HCT116 (cell line): ENCODE data around the gene S100Z. TPM values are rescaled to one million over a fixed set of nuclear protein-coding genes. Genes with fewer than 3 reads are reported as not detected.

Experiments used
- ATAC-seq: fragments of 200-7000 bp; cut with Tn5 transposase; 2 replicates; pipeline ENCODE4 v1.9.1; 2020; ENCODE audit warnings: mild to moderate bottlenecking, moderate library complexity
- BruUV-seq: library from RNA; stranded (reverse); fragments of 400-500 nt; replicated peaks from 2 replicates; lab custom pipeline; 2021; lab: Mats Ljungman, UMichigan
- CTCF ChIA-PET: fragments of 300-600 bp; sonication (Branson Sonifier 250); formaldehyde crosslinking; loops from one replicate; lab custom pipeline; 2021; ENCODE audit warnings: antibody characterized with exemption; lab: Charles Lee
- POLR2A ChIA-PET: fragments of 300-600, 350-600 bp; sonication (Branson Sonifier 250); formaldehyde crosslinking; loops from one replicate; lab custom pipeline; 2021; ENCODE audit warnings: antibody characterized with exemption; lab: Charles Lee
- RAD21 ChIA-PET, 2 experiments: fragments of 300-600 bp; sonication (Branson Sonifier 250); formaldehyde crosslinking; loops; one replicate each; lab custom pipeline; 2023; ENCODE audit warnings: low total read pairs in 2 of 2; ENCODE audit not compliant: uncharacterized antibody in 2 of 2, unreplicated experiment in 2 of 2, low non-redundant PET in 1 of 2; lab: Charles Lee
- DNase-seq: peaks from one replicate; pipeline ENCODE4 v3.0.0-alpha.2; 2010; ENCODE audit warnings: low read depth, low spot score
- H2AFZ ChIP-seq: fragments of 200-600 bp; shearing (Covaris generic), sonication (generic); 2 replicates; pipeline ENCODE4 v1.6.1; 2017; ENCODE audit warnings: low read depth, mixed run types, mixed read lengths, antibody characterized with exemption, low read length; ENCODE audit not compliant: poor library complexity, severe bottlenecking
- H3K27ac ChIP-seq: 2 replicates; pipeline ENCODE4 v1.5.1; 2012; ENCODE audit warnings: low read depth, low read length
- H3K27me3 ChIP-seq: fragments of 200-600 bp; sonication (generic); 2 replicates; pipeline ENCODE4 v1.6.1; 2016; ENCODE audit warnings: mixed run types, low read length, mixed read lengths; ENCODE audit not compliant: insufficient read depth
- H3K36me3 ChIP-seq, 2 experiments: fragments of 200-500 bp in 1 of 2; fragments of 200-600 bp in 1 of 2; sonication (Bioruptor generic) in 1 of 2; sonication (generic) in 1 of 2; 2 replicates each; pipeline versions ENCODE4 v1.5.1 to v1.6.1; 2014 to 2016; ENCODE audit warnings: low read length in 2 of 2, inconsistent platforms in 1 of 2, mixed read lengths in 1 of 2, mixed run types in 1 of 2; ENCODE audit not compliant: insufficient read depth in 2 of 2, control insufficient read depth in 1 of 2
- H3K4me1 ChIP-seq, 2 experiments: fragments of 200-600 bp in 1 of 2; sonication (generic) in 1 of 2; 2 replicates each; pipeline versions ENCODE4 v1.5.1 to v1.6.1; 2012 to 2017; ENCODE audit warnings: low read length in 2 of 2, inconsistent platforms in 1 of 2, mild to moderate bottlenecking in 1 of 2, mixed read lengths in 1 of 2, mixed run types in 1 of 2, moderate library complexity in 1 of 2; ENCODE audit not compliant: insufficient read depth in 2 of 2, control insufficient read depth in 1 of 2
- H3K4me2 ChIP-seq: fragments of 200-600 bp; sonication (generic); 2 replicates; pipeline ENCODE4 v1.6.1; 2017; ENCODE audit warnings: mixed run types, low read length, mixed read lengths
- H3K4me3 ChIP-seq, 2 experiments: fragments of 200-600 bp in 1 of 2; sonication (generic) in 1 of 2; replicated peaks in 1 of 2; 2 replicates each; pipeline ENCODE4 v1.5.1; 2011 to 2016; ENCODE audit warnings: low read length in 2 of 2, control low read depth in 1 of 2, low read depth in 1 of 2, mild to moderate bottlenecking in 1 of 2, mixed read lengths in 1 of 2, mixed run types in 1 of 2
- H3K79me2 ChIP-seq: fragments of 200-600 bp; sonication (generic); 2 replicates; pipeline ENCODE4 v1.6.1; 2017; ENCODE audit warnings: mild to moderate bottlenecking, mixed run types, low read length, moderate library complexity, mixed read lengths; ENCODE audit not compliant: insufficient read depth
- H3K9ac ChIP-seq: fragments of 200-600 bp; sonication (generic); 2 replicates; pipeline ENCODE4 v1.6.1; 2016; ENCODE audit warnings: low read length, mixed read lengths
- H3K9me2 ChIP-seq: fragments of 200-600 bp; sonication (generic), shearing (Covaris generic); 2 replicates; pipeline ENCODE4 v1.6.1; 2017; ENCODE audit warnings: mixed run types, mild to moderate bottlenecking, moderate library complexity; ENCODE audit not compliant: insufficient read depth
- H3K9me3 ChIP-seq, 2 experiments: fragments of 200-500 bp in 1 of 2; fragments of 200-600 bp in 1 of 2; sonication (Bioruptor generic) in 1 of 2; sonication (generic) in 1 of 2; 2 replicates each; pipeline ENCODE4 v1.6.1; 2014 to 2017; ENCODE audit warnings: low read length in 2 of 2, mixed read lengths in 2 of 2, inconsistent platforms in 1 of 2, low read depth in 1 of 2, mild to moderate bottlenecking in 1 of 2, mixed run types in 1 of 2, moderate library complexity in 1 of 2; ENCODE audit not compliant: control insufficient read depth in 1 of 2, insufficient read depth in 1 of 2
- H4K20me1 ChIP-seq: fragments of 200-600 bp; sonication (generic), shearing (Covaris generic); 2 replicates; pipeline ENCODE4 v1.6.1; 2017; ENCODE audit warnings: mixed run types, mild to moderate bottlenecking, moderate library complexity; ENCODE audit not compliant: insufficient read depth
- ATF3 ChIP-seq: IDR thresholded peaks from 2 replicates; pipeline ENCODE4 v1.6.1; 2012
- CBX3 ChIP-seq: IDR thresholded peaks from 2 replicates; pipeline ENCODE4 v1.6.1; 2012; ENCODE audit warnings: low read depth
- CEBPB ChIP-seq: IDR thresholded peaks from 2 replicates; pipeline ENCODE4 v1.6.1; 2012; ENCODE audit warnings: low read depth
- CTCF ChIP-seq, 3 experiments: fragments of 200-600 bp in 1 of 3; sonication (generic) in 1 of 3; IDR thresholded peaks in 2 of 3; conservative IDR thresholded peaks in 1 of 3; 2 replicates each; pipeline ENCODE4 v1.5.1; 2012 to 2017; ENCODE audit warnings: low read depth in 2 of 3, low read length in 2 of 3, antibody characterized with exemption in 1 of 3, borderline replicate concordance in 1 of 3, control low read depth in 1 of 3, mild to moderate bottlenecking in 1 of 3, mixed read lengths in 1 of 3, mixed run types in 1 of 3, moderate library complexity in 1 of 3; ENCODE audit not compliant: insufficient read depth in 1 of 3
- EGR1 ChIP-seq: IDR thresholded peaks from 2 replicates; pipeline ENCODE4 v1.6.1; 2012; ENCODE audit warnings: low read depth
- ELF1 ChIP-seq: IDR thresholded peaks from 2 replicates; pipeline ENCODE4 v1.6.1; 2012; ENCODE audit warnings: low read depth, borderline replicate concordance
- EZH2 ChIP-seq: fragments of 200-600 bp; sonication (generic); IDR thresholded peaks from 2 replicates; pipeline ENCODE4 v1.6.1; 2017; ENCODE audit warnings: antibody characterized with exemption, mixed run types
- EZH2phosphoT487 ChIP-seq: fragments of 200-600 bp; IDR thresholded peaks from 2 replicates; pipeline ENCODE4 v1.6.1; 2018; ENCODE audit warnings: antibody characterized with exemption, borderline replicate concordance
- JUND ChIP-seq: IDR thresholded peaks from 2 replicates; pipeline ENCODE4 v1.6.1; 2012
- MAX ChIP-seq: IDR thresholded peaks from 2 replicates; pipeline ENCODE4 v1.6.1; 2012
- POLR2A ChIP-seq: IDR thresholded peaks from 2 replicates; pipeline ENCODE4 v1.7.0; 2011; ENCODE audit warnings: borderline replicate concordance; ENCODE audit not compliant: insufficient read depth, insufficient read length; ENCODE audit errors: extremely low read depth
- RAD21 ChIP-seq: IDR thresholded peaks from 2 replicates; pipeline ENCODE4 v1.6.1; 2012; ENCODE audit warnings: low read depth, mild to moderate bottlenecking
- SIN3A ChIP-seq: IDR thresholded peaks from 2 replicates; pipeline ENCODE4 v1.6.1; 2012; ENCODE audit warnings: low read depth
- SP1 ChIP-seq: IDR thresholded peaks from 2 replicates; pipeline ENCODE4 v1.6.1; 2012; ENCODE audit warnings: low read depth
- SRF ChIP-seq: IDR thresholded peaks from 2 replicates; pipeline ENCODE4 v1.6.1; 2012; ENCODE audit warnings: low read depth
- TCF7L2 ChIP-seq: IDR thresholded peaks from 2 replicates; pipeline ENCODE4 v1.7.0; 2011; ENCODE audit warnings: borderline replicate concordance, inconsistent platforms; ENCODE audit not compliant: insufficient read depth, insufficient read length; ENCODE audit errors: extremely low read depth
- ZBTB33 ChIP-seq: IDR thresholded peaks from 2 replicates; pipeline ENCODE4 v1.6.1; 2011; ENCODE audit warnings: mild to moderate bottlenecking, low read length, moderate library complexity; ENCODE audit not compliant: insufficient replicate concordance; ENCODE audit errors: extremely low read depth
- ZNF274 ChIP-seq: fragments of 200-500 bp; sonication (Bioruptor generic); IDR thresholded peaks from 2 replicates; pipeline ENCODE4 v1.6.1; 2014; ENCODE audit warnings: mild to moderate bottlenecking, low read depth, low read length, inconsistent platforms
- intact Hi-C: fragments of 100-400 bp; cut with micrococcal nuclease; formaldehyde crosslinking; loops from 2 replicates; pipeline ENCODE4 v1.10.0; 2022
- total RNA-seq: library from RNA; stranded (reverse); gene quantifications from one replicate; pipeline ENCODE4 v1.2.1, GENCODE V29; 2021; ENCODE audit not compliant: unreplicated experiment

S100Z gene
- total RNA-seq, 1 experiment from 2014 or later: not detected

GRCh38 chr5:76953551-76954382, 104.0 kb downstream of the S100Z start:
- CTCF ChIA-PET: no interaction called here
- no peak overlapping the region for H2AFZ ChIP-seq
- TF ChIP-seq MAX (no peak), SRF (no peak), SIN3A (no peak), EZH2 (no peak), EGR1 (no peak), EZH2phosphoT487 (no peak), CEBPB (no peak), ZBTB33 (no peak), CBX3 (no peak), JUND (no peak), POLR2A (no peak), RAD21 (no peak), SP1 (no peak), ZNF274 (no peak), TCF7L2 (no peak), ELF1 (no peak), CTCF (IDR thresholded peaks at IDR 0.05 in 2 of 3, conservative IDR thresholded peaks at IDR 0.05 in 1 of 3; ENCODE audit: borderline replicate concordance in 1 of 3, insufficient read depth in 1 of 3, low read depth in 2 of 3, low read length in 2 of 3) (no peak), ATF3 (no peak)
- TF ChIP-seq, all 23 proteins: peak for 0
- RAD21 ChIA-PET: no interaction called here
- Histone ChIP-seq H3K4me2 (no peak overlapping the region), H3K4me1 (no peaks in the 10 kb centered on the region), H4K20me1 (no peaks in the 10 kb centered on the region), H3K4me3 (no peak overlapping the region), H3K27ac (no peak overlapping the region), H3K9ac (no peak overlapping the region), H3K36me3 (no peaks in the 10 kb centered on the region), H3K9me3 (no peaks in the 10 kb centered on the region), H3K79me2 (no peaks in the 10 kb centered on the region), H3K27me3 (no peaks in the 10 kb centered on the region), H3K9me2 (no peaks in the 10 kb centered on the region)
- POLR2A ChIA-PET: no interaction called here
- no peak for DNase-seq
- no peak for ATAC-seq
- intact Hi-C loops: no loop called here
- BruUV-seq: no TSS peak
